ENCODE measurements around the gene TBC1D22B. TPM values are rescaled to one million over a fixed set of nuclear protein-coding genes. Genes with fewer than 3 reads are reported as not detected.

Gene TBC1D22B
- total and polyA plus RNA-seq, 2 of the 13 experiments (the other 11 are each of a cell fraction or from before 2014, with no cell fraction given) = 9.7 to 12.9 TPM

DNA sequence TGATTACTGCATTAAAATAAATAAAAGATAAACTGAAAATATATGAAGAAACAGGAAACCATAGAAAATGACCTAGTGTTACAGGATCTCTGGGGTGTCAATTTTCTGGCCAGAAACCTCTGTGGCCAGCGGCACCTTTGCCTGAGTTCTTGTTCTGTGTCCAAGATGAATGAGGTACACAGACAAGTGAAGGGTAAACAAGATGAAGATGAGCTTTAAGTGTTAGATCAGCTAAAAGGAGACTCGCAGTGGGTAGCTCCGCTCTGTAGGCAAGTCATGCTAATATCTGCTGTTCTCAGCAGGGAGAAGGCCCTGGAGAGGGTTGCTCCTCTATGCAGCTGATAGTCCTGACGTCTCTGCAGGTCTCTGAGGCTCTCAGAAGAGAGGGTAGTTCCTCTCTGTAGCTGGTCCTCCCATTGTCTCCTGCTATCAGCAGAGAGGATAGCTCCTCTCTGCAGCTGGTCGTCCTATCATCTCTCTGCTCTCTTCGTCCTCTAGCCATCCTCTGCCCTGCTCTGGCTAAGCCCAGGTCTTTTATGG lies 35.9 kb upstream of the TBC1D22B start (continued):
- no peak for TF ChIP-seq ZNF749 (CRISPR knock-in tag; IDR thresholded peaks at IDR 0.05; ENCODE audit: borderline replicate concordance)
- TF ChIP-seq ZNF7 (CRISPR knock-in tag; IDR thresholded peaks at IDR 0.05) = no peak
- TF ChIP-seq, protein P1, sequence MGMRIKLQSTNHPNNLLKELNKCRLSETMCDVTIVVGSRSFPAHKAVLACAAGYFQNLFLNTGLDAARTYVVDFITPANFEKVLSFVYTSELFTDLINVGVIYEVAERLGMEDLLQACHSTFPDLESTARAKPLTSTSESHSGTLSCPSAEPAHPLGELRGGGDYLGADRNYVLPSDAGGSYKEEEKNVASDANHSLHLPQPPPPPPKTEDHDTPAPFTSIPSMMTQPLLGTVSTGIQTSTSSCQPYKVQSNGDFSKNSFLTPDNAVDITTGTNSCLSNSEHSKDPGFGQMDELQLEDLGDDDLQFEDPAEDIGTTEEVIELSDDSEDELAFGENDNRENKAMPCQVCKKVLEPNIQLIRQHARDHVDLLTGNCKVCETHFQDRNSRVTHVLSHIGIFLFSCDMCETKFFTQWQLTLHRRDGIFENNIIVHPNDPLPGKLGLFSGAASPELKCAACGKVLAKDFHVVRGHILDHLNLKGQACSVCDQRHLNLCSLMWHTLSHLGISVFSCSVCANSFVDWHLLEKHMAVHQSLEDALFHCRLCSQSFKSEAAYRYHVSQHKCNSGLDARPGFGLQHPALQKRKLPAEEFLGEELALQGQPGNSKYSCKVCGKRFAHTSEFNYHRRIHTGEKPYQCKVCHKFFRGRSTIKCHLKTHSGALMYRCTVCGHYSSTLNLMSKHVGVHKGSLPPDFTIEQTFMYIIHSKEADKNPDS (CRISPR knock-in tag; IDR thresholded peaks at IDR 0.05) = 0 out of 2 replicates have a peak, but pooled peaks have one; percentile 51
- no peak for TF ChIP-seq NAIF1 (CRISPR knock-in tag; IDR thresholded peaks at IDR 0.05; ENCODE audit: borderline replicate concordance)
- no peak for TF ChIP-seq ZBTB7A (CRISPR knock-in tag; IDR thresholded peaks at IDR 0.05)
- TF ChIP-seq KAT7 (CRISPR knock-in tag; IDR thresholded peaks at IDR 0.05; ENCODE audit: borderline replicate concordance) = no peak
- TF ChIP-seq, protein P2, sequence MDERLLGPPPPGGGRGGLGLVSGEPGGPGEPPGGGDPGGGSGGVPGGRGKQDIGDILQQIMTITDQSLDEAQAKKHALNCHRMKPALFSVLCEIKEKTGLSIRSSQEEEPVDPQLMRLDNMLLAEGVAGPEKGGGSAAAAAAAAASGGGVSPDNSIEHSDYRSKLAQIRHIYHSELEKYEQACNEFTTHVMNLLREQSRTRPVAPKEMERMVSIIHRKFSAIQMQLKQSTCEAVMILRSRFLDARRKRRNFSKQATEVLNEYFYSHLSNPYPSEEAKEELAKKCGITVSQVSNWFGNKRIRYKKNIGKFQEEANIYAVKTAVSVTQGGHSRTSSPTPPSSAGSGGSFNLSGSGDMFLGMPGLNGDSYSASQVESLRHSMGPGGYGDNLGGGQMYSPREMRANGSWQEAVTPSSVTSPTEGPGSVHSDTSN (CRISPR knock-in tag; IDR thresholded peaks at IDR 0.05) = no peak
- TF ChIP-seq, protein P3, sequence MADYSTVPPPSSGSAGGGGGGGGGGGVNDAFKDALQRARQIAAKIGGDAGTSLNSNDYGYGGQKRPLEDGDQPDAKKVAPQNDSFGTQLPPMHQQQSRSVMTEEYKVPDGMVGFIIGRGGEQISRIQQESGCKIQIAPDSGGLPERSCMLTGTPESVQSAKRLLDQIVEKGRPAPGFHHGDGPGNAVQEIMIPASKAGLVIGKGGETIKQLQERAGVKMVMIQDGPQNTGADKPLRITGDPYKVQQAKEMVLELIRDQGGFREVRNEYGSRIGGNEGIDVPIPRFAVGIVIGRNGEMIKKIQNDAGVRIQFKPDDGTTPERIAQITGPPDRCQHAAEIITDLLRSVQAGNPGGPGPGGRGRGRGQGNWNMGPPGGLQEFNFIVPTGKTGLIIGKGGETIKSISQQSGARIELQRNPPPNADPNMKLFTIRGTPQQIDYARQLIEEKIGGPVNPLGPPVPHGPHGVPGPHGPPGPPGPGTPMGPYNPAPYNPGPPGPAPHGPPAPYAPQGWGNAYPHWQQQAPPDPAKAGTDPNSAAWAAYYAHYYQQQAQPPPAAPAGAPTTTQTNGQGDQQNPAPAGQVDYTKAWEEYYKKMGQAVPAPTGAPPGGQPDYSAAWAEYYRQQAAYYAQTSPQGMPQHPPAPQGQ (CRISPR knock-in tag; IDR thresholded peaks at IDR 0.05; ENCODE audit: borderline replicate concordance) = 0 out of 2 replicates have a peak, but pooled peaks have one; percentile 79
- TF ChIP-seq POLR2G (IDR thresholded peaks at IDR 0.05; ENCODE audit: low read depth, low read length) = no peak
- TF ChIP-seq, protein P4, sequence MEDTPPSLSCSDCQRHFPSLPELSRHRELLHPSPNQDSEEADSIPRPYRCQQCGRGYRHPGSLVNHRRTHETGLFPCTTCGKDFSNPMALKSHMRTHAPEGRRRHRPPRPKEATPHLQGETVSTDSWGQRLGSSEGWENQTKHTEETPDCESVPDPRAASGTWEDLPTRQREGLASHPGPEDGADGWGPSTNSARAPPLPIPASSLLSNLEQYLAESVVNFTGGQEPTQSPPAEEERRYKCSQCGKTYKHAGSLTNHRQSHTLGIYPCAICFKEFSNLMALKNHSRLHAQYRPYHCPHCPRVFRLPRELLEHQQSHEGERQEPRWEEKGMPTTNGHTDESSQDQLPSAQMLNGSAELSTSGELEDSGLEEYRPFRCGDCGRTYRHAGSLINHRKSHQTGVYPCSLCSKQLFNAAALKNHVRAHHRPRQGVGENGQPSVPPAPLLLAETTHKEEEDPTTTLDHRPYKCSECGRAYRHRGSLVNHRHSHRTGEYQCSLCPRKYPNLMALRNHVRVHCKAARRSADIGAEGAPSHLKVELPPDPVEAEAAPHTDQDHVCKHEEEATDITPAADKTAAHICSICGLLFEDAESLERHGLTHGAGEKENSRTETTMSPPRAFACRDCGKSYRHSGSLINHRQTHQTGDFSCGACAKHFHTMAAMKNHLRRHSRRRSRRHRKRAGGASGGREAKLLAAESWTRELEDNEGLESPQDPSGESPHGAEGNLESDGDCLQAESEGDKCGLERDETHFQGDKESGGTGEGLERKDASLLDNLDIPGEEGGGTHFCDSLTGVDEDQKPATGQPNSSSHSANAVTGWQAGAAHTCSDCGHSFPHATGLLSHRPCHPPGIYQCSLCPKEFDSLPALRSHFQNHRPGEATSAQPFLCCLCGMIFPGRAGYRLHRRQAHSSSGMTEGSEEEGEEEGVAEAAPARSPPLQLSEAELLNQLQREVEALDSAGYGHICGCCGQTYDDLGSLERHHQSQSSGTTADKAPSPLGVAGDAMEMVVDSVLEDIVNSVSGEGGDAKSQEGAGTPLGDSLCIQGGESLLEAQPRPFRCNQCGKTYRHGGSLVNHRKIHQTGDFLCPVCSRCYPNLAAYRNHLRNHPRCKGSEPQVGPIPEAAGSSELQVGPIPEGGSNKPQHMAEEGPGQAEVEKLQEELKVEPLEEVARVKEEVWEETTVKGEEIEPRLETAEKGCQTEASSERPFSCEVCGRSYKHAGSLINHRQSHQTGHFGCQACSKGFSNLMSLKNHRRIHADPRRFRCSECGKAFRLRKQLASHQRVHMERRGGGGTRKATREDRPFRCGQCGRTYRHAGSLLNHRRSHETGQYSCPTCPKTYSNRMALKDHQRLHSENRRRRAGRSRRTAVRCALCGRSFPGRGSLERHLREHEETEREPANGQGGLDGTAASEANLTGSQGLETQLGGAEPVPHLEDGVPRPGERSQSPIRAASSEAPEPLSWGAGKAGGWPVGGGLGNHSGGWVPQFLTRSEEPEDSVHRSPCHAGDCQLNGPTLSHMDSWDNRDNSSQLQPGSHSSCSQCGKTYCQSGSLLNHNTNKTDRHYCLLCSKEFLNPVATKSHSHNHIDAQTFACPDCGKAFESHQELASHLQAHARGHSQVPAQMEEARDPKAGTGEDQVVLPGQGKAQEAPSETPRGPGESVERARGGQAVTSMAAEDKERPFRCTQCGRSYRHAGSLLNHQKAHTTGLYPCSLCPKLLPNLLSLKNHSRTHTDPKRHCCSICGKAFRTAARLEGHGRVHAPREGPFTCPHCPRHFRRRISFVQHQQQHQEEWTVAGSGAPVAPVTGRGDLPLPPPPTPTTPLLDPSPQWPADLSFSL (CRISPR knock-in tag; IDR thresholded peaks at IDR 0.05) = no peak
- no peak for TF ChIP-seq NFATC3 (CRISPR knock-in tag; IDR thresholded peaks at IDR 0.05)
- TF ChIP-seq, protein P5, sequence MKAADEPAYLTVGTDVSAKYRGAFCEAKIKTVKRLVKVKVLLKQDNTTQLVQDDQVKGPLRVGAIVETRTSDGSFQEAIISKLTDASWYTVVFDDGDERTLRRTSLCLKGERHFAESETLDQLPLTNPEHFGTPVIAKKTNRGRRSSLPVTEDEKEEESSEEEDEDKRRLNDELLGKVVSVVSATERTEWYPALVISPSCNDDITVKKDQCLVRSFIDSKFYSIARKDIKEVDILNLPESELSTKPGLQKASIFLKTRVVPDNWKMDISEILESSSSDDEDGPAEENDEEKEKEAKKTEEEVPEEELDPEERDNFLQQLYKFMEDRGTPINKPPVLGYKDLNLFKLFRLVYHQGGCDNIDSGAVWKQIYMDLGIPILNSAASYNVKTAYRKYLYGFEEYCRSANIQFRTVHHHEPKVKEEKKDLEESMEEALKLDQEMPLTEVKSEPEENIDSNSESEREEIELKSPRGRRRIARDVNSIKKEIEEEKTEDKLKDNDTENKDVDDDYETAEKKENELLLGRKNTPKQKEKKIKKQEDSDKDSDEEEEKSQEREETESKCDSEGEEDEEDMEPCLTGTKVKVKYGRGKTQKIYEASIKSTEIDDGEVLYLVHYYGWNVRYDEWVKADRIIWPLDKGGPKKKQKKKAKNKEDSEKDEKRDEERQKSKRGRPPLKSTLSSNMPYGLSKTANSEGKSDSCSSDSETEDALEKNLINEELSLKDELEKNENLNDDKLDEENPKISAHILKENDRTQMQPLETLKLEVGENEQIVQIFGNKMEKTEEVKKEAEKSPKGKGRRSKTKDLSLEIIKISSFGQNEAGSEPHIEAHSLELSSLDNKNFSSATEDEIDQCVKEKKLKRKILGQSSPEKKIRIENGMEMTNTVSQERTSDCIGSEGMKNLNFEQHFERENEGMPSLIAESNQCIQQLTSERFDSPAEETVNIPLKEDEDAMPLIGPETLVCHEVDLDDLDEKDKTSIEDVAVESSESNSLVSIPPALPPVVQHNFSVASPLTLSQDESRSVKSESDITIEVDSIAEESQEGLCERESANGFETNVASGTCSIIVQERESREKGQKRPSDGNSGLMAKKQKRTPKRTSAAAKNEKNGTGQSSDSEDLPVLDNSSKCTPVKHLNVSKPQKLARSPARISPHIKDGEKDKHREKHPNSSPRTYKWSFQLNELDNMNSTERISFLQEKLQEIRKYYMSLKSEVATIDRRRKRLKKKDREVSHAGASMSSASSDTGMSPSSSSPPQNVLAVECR (CRISPR knock-in tag; IDR thresholded peaks at IDR 0.05; ENCODE audit: borderline replicate concordance) = no peak
- TF ChIP-seq MED13 (CRISPR knock-in tag; IDR thresholded peaks at IDR 0.05) = no peak

Data from HepG2 (cell line).